Activated gamma-delta T cell treated with anti-CD3 and anti-CD28 coated beads, Interleukin-2, amount 50 U/mL, for 16 hours (primary cell): ENCODE data around the gene ATAT1.

Experiments
- DNase-seq: peaks from one replicate; pipeline ENCODE4 v3.0.0-alpha.2; 2020; ENCODE audit warnings: low read depth

ATAT1 gene

GRCh38 chr6:30613251-30614043 lies 13.2 kb upstream of the ATAT1 start:
- no peak for DNase-seq

GRCh38 chr6:30614044-30614842 lies 12.4 kb upstream of the ATAT1 start:
- DNase-seq: no peak

- DNase-seq: peak; percentile 83
These were observed 11.8 kb upstream of the ATAT1 start for GRCh38 chr6:30614843-30615218.

GRCh38 chr6:30615219-30615957 lies 11.3 kb upstream of the ATAT1 start:
- no peak for DNase-seq

- no peak for DNase-seq
These were observed 10.5 kb upstream of the ATAT1 start for GRCh38 chr6:30615958-30616810.

GRCh38 chr6:30616811-30617564 lies 9.7 kb upstream of the ATAT1 start, which contains the start of gene PPP1R10:
Gene PPP1R10 (minus strand): TSS chr6:30617243. CDS start chr6:30609944, 7,299 bp downstream.
- DNase-seq: peak; percentile 97

GRCh38 chr6:30617565-30618269 lies 9.0 kb upstream of the ATAT1 start, which contains the start of gene MRPS18B:
Gene MRPS18B (plus strand): TSS chr6:30617840. CDS start chr6:30617866, 26 bp downstream.
- DNase-seq: peak; percentile 98

- no peak for DNase-seq
These were observed 8.3 kb upstream of the ATAT1 start for GRCh38 chr6:30618270-30618797.

GRCh38 chr6:30619561-30619960 lies 7.1 kb upstream of the ATAT1 start:
- no peak for DNase-seq

- DNase-seq: no peak
These were observed 1.2 kb upstream of the ATAT1 start for GRCh38 chr6:30625511-30625910.

- DNase-seq: no peak
These were observed 9.2 kb downstream of the ATAT1 start for GRCh38 chr6:30635834-30636233.

GRCh38 chr6:30640481-30640880 lies 13.8 kb downstream of the ATAT1 start:
- DNase-seq: no peak

GRCh38 chr6:30641048-30641447 lies 14.4 kb downstream of the ATAT1 start:
- DNase-seq: no peak

GRCh38 chr6:30643656-30644055 lies 17.0 kb downstream of the ATAT1 start:
- no peak for DNase-seq

GRCh38 chr6:30644769-30645168 lies 18.1 kb downstream of the ATAT1 start:
- no peak for DNase-seq

GRCh38 chr6:30645989-30646388 lies 19.3 kb downstream of the ATAT1 start:
- DNase-seq: no peak

GRCh38 chr6:30646450-30647241 lies 20.0 kb downstream of the ATAT1 start, which contains the start of gene C6orf136:
Gene C6orf136 (plus strand): TSS chr6:30647133. CDS start chr6:30647232, 99 bp downstream.
- DNase-seq: peak; percentile 87

- peak; percentile 59 for DNase-seq
These were observed 20.8 kb downstream of the ATAT1 start for GRCh38 chr6:30647242-30648116.
